Sigmoid colon (tissue), 7 donors: ENCODE results near the gene IL16. TPM values are rescaled to one million over a fixed set of nuclear protein-coding genes. Genes with fewer than 3 reads are reported as not detected.

ENCODE experiments used
- DNase-seq: peaks from one replicate; pipeline ENCODE4 v3.0.0-alpha.2; 2019
- H3K27ac ChIP-seq, 4 donors: fragments of 200-600 bp; sonication (generic); one replicate each; pipeline ENCODE4 v1.5.1; 2016 to 2019; ENCODE audit warnings: mild to moderate bottlenecking in 1 of 4
- H3K27me3 ChIP-seq, 3 donors: fragments of 200-600 bp; sonication (generic); one replicate each; pipeline ENCODE4 v1.5.1; 2019; ENCODE audit warnings: mild to moderate bottlenecking in 1 of 3
- H3K36me3 ChIP-seq, 4 donors: fragments of 200-600 bp; sonication (generic); one replicate each; pipeline ENCODE4 v1.5.1; 2016 to 2019
- H3K4me1 ChIP-seq, 4 donors: fragments of 200-600 bp; sonication (generic); one replicate each; pipeline ENCODE4 v1.5.1; 2017 to 2019
- H3K4me3 ChIP-seq, 4 donors: fragments of 200-600 bp; sonication (generic); one replicate each; pipeline ENCODE4 v1.5.1; 2017 to 2019; ENCODE audit warnings: mild to moderate bottlenecking in 2 of 4, moderate library complexity in 1 of 4
- H3K9me3 ChIP-seq, 4 donors: fragments of 200-600 bp in 3 of 4; sonication (generic) in 3 of 4; one replicate each; pipeline versions ENCODE4 v1.5.1 to v1.6.1; 2013 to 2019
- EP300 ChIP-seq, 4 donors: sonication (generic); formaldehyde crosslinking; IDR thresholded peaks; one replicate each; pipeline ENCODE4 v1.6.1; 2017; ENCODE audit warnings: antibody characterized with exemption in 4 of 4
- POLR2A ChIP-seq, 2 donors: fragments of 450-650 bp; IDR thresholded peaks; one replicate each; pipeline ENCODE4 v1.6.1; 2016; ENCODE audit warnings: antibody characterized with exemption in 2 of 2, mild to moderate bottlenecking in 2 of 2, moderate library complexity in 2 of 2
- POLR2AphosphoS5 ChIP-seq, 4 donors: sonication (generic); formaldehyde crosslinking; IDR thresholded peaks; one replicate each; pipeline ENCODE4 v1.6.1; 2017; ENCODE audit warnings: antibody characterized with exemption in 4 of 4
- WGBS, 2 donors: extraction: QIAGEN DNeasy Blood & Tissue Kit; methylation state at CpG; one replicate each; pipeline ENCODE4 v1.1.7; 2013; 5-methylcytosine and 5-hydroxymethylcytosine counted together
- intact Hi-C: fragments of 100-400 bp; cut with DNase I; formaldehyde crosslinking; loops from one replicate; pipeline ENCODE4 v1.15.1; 2023
- polyA plus RNA-seq, 3 donors: library from polyadenylated mRNA; stranded (reverse); fragments of 200-250 nt; gene quantifications; one replicate each; pipeline ENCODE4 v1.2.3, GENCODE V29; 2013
- total RNA-seq, 4 donors: library from RNA; depleted of rRNA; stranded (reverse); fragments of >200 nt; gene quantifications; one replicate each; pipeline ENCODE4 v1.1.0, GENCODE V29; 2016
- TF ChIP-seq, protein P1 (sequence below), 4 experiments: fragments of 450-650 bp in 3 of 4; fragments of 200-600 bp in 1 of 4; IDR thresholded peaks; one replicate each; pipeline ENCODE4 v1.5.1; 2016 to 2019; ENCODE audit warnings: antibody characterized with exemption in 4 of 4, mild to moderate bottlenecking in 3 of 4, moderate library complexity in 2 of 4
- donor health status: healthy with polysubstance abuse.
- donor health status: Bipolar disorder and iron deficiency.
- donor health status: healthy.

Gene IL16
- total and polyA plus RNA-seq, 7 donors = 3.0 to 52.8 (median 8.9) TPM

DNA sequence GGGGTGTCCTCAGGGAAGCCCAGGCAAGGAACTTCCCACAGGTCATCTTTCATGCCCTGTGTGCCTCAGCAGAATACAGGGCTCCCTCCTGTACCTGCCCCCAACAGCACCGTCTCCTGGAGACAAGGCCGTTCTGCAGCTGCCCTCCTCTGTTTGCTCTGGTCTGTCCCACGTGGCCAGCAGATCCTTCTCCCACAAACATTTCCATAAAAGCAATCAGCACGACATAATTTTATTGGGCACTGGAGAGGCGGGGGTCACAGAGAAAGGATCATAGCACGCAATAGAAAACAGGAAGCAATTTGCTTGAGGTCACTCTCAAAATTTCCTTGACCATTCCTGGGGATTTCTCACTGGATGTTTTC lies 97.8 kb downstream of the IL16 start:
- H3K27me3 ChIP-seq = no peaks in the 10 kb centered on the region
- TF ChIP-seq POLR2AphosphoS5 (IDR thresholded peaks at IDR 0.05) (no peak), EP300 (IDR thresholded peaks at IDR 0.05) (no peak), POLR2A (IDR thresholded peaks at IDR 0.05) (no peak)
- TF ChIP-seq, protein P1, sequence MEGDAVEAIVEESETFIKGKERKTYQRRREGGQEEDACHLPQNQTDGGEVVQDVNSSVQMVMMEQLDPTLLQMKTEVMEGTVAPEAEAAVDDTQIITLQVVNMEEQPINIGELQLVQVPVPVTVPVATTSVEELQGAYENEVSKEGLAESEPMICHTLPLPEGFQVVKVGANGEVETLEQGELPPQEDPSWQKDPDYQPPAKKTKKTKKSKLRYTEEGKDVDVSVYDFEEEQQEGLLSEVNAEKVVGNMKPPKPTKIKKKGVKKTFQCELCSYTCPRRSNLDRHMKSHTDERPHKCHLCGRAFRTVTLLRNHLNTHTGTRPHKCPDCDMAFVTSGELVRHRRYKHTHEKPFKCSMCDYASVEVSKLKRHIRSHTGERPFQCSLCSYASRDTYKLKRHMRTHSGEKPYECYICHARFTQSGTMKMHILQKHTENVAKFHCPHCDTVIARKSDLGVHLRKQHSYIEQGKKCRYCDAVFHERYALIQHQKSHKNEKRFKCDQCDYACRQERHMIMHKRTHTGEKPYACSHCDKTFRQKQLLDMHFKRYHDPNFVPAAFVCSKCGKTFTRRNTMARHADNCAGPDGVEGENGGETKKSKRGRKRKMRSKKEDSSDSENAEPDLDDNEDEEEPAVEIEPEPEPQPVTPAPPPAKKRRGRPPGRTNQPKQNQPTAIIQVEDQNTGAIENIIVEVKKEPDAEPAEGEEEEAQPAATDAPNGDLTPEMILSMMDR (IDR thresholded peaks at IDR 0.05) = no peak
- peaks cover 0 to 4% (median 0%) of the 10 kb centered on the region in 4 donors for H3K4me1 ChIP-seq
- no peak overlapping the region for H3K4me3 ChIP-seq
- intact Hi-C loops = no loop called here
- H3K27ac ChIP-seq = no peak overlapping the region
- H3K36me3 ChIP-seq = no peaks in the 10 kb centered on the region
- DNase-seq = no peak
- 13 to 25% methylated on average over 6 of the region's 6 CpGs for WGBS, 2 donors
- no peaks in the 10 kb centered on the region for H3K9me3 ChIP-seq

DNA sequence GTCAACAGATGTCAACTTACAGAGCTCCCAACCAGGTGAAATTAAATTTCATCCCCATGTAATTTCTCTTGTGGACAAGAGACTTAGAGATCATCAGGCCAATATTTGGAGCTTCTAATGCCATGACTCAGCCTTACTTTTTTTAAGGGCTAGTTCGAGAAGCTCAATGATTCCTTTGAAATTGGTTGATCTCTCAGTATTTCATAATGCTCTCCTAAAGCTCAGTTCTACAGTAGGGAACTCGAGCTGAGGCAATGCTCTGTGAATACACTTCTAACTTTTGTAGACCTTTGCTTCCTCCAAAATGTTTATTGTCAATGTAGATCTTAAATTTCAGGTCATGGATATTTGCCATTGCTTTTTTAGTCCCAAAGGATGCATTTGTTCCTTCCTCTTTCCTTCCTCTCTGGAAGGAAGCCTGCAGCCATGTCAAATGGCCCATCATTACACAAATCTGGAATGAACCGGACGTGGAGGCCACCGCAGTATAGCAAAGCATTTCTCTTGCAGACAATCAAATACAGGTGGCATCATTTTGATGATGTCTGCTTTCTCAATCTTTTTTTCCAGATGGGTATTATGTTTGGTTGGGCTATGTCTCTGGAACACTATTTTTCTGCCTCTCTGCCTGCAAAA lies 98.9 kb downstream of the IL16 start:
- no peaks in the 10 kb centered on the region for H3K27me3 ChIP-seq
- H3K9me3 ChIP-seq = no peaks in the 10 kb centered on the region
- no peak overlapping the region for H3K27ac ChIP-seq
- H3K4me1 ChIP-seq = peaks cover 0 to 4% (median 0%) of the 10 kb centered on the region in 4 donors
- H3K36me3 ChIP-seq = no peaks in the 10 kb centered on the region
- no peak for TF ChIP-seq POLR2AphosphoS5 (IDR thresholded peaks at IDR 0.05)
- no peak for TF ChIP-seq POLR2A (IDR thresholded peaks at IDR 0.05)
- TF ChIP-seq, protein P1 (IDR thresholded peaks at IDR 0.05) = no peak
- no peak for TF ChIP-seq EP300 (IDR thresholded peaks at IDR 0.05)
- no peak for DNase-seq
- intact Hi-C loops = no loop called here
- 69 to 84% methylated on average over 5 of the region's 5 CpGs for WGBS, 2 donors
- H3K4me3 ChIP-seq = no peak overlapping the region

DNA sequence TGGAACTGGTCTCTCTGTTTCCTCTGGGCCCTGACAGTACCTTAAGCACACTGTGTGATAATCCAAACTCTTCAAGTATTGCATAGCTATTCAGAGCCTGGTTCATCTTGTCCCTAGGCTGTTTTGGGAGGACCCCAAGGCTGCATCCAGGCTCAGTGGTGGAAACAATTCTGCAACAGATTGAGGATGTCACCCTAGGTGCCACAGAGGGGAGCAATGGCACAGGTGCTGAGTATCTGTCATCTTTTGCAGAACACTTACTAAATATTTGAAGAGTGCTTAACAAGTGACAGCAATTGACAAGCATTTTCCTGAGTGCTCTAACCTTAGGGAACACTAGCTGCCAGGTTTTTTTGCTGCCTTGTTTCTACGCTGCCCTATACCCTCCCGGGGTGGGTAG lies 99.5 kb downstream of the IL16 start:
- intact Hi-C loops = no loop called here
- TF ChIP-seq POLR2A (IDR thresholded peaks at IDR 0.05) (no peak), POLR2AphosphoS5 (IDR thresholded peaks at IDR 0.05) (no peak), EP300 (IDR thresholded peaks at IDR 0.05) (no peak)
- TF ChIP-seq, protein P1 (IDR thresholded peaks at IDR 0.05) = no peak
- Histone ChIP-seq H3K4me3 (no peak overlapping the region), H3K36me3 (no peaks in the 10 kb centered on the region), H3K27me3 (no peaks in the 10 kb centered on the region), H3K4me1 (peaks cover 0 to 4% (median 0%) of the 10 kb centered on the region in 4 donors), H3K9me3 (no peaks in the 10 kb centered on the region), H3K27ac (peak overlapping the region in 3 of 4 donors; percentile 16 to 64 (median 49))
- DNase-seq = no peak
- 51 to 86% methylated on average over 2 of the region's 2 CpGs for WGBS, 2 donors

DNA sequence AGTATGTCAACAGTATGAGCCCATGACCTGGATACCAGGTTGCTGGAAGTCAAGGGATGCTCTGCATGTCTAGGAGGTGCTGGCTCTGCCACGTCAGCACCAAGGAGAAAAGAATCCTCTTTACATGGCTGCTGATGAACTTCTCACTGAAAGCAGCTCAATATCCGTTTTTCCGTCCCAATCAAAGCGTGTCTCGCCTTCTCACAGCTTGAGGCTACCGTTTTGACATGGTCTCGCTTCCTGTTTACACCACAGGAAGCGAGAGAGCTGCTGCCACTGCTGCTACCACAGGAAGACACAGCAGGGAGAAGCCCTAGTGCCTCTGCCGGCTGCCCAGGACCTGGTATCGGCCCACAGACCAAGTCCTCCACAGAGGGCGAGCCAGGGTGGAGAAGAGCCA lies 100.0 kb downstream of the IL16 start:
- Histone ChIP-seq H3K4me1 (peaks cover 0 to 4% (median 0%) of the 10 kb centered on the region in 4 donors), H3K36me3 (no peaks in the 10 kb centered on the region), H3K27me3 (no peaks in the 10 kb centered on the region), H3K9me3 (no peaks in the 10 kb centered on the region), H3K4me3 (peak overlapping the region in 3 of 4 donors; percentile 15 to 31 (median 27)), H3K27ac (peak overlapping the region; percentile 16 to 64 (median 44))
- DNase-seq = peak; percentile 73
- 44 to 78% methylated on average over 11 of the region's 11 CpGs for WGBS, 2 donors
- intact Hi-C loops = no loop called here
- TF ChIP-seq EP300 (IDR thresholded peaks at IDR 0.05) = no peak
- TF ChIP-seq, protein P1 (IDR thresholded peaks at IDR 0.05) = no peak
- TF ChIP-seq POLR2AphosphoS5 (IDR thresholded peaks at IDR 0.05) = peak in 3 of 4 donors; percentile 36 to 72 (median 55)
